HCT116 (cell line): ENCODE results near the gene ANKS1A. TPM values are rescaled to one million over a fixed set of nuclear protein-coding genes. Genes with fewer than 3 reads are reported as not detected.

ENCODE experiments used
- ATAC-seq: fragments of 200-7000 bp; cut with Tn5 transposase; 2 replicates; pipeline ENCODE4 v1.9.1; 2020; ENCODE audit warnings: mild to moderate bottlenecking, moderate library complexity
- BruUV-seq: library from RNA; stranded (reverse); fragments of 400-500 nt; replicated peaks from 2 replicates; lab custom pipeline; 2021; lab: Mats Ljungman, UMichigan
- CTCF ChIA-PET: fragments of 300-600 bp; sonication (Branson Sonifier 250); formaldehyde crosslinking; loops from one replicate; lab custom pipeline; 2021; ENCODE audit warnings: antibody characterized with exemption; lab: Charles Lee
- POLR2A ChIA-PET: fragments of 300-600, 350-600 bp; sonication (Branson Sonifier 250); formaldehyde crosslinking; loops from one replicate; lab custom pipeline; 2021; ENCODE audit warnings: antibody characterized with exemption; lab: Charles Lee
- RAD21 ChIA-PET, 2 experiments: fragments of 300-600 bp; sonication (Branson Sonifier 250); formaldehyde crosslinking; loops; one replicate each; lab custom pipeline; 2023; ENCODE audit warnings: low total read pairs in 2 of 2; ENCODE audit not compliant: uncharacterized antibody in 2 of 2, unreplicated experiment in 2 of 2, low non-redundant PET in 1 of 2; lab: Charles Lee
- DNase-seq: peaks from one replicate; pipeline ENCODE4 v3.0.0-alpha.2; 2010; ENCODE audit warnings: low read depth, low spot score
- H2AFZ ChIP-seq: fragments of 200-600 bp; shearing (Covaris generic), sonication (generic); 2 replicates; pipeline ENCODE4 v1.6.1; 2017; ENCODE audit warnings: low read depth, mixed run types, mixed read lengths, antibody characterized with exemption, low read length; ENCODE audit not compliant: poor library complexity, severe bottlenecking
- H3K27ac ChIP-seq: 2 replicates; pipeline ENCODE4 v1.5.1; 2012; ENCODE audit warnings: low read depth, low read length
- H3K27me3 ChIP-seq: fragments of 200-600 bp; sonication (generic); 2 replicates; pipeline ENCODE4 v1.6.1; 2016; ENCODE audit warnings: mixed run types, low read length, mixed read lengths; ENCODE audit not compliant: insufficient read depth
- H3K36me3 ChIP-seq, 2 experiments: fragments of 200-500 bp in 1 of 2; fragments of 200-600 bp in 1 of 2; sonication (Bioruptor generic) in 1 of 2; sonication (generic) in 1 of 2; 2 replicates each; pipeline versions ENCODE4 v1.5.1 to v1.6.1; 2014 to 2016; ENCODE audit warnings: low read length in 2 of 2, inconsistent platforms in 1 of 2, mixed read lengths in 1 of 2, mixed run types in 1 of 2; ENCODE audit not compliant: insufficient read depth in 2 of 2, control insufficient read depth in 1 of 2
- H3K4me1 ChIP-seq, 2 experiments: fragments of 200-600 bp in 1 of 2; sonication (generic) in 1 of 2; 2 replicates each; pipeline versions ENCODE4 v1.5.1 to v1.6.1; 2012 to 2017; ENCODE audit warnings: low read length in 2 of 2, inconsistent platforms in 1 of 2, mild to moderate bottlenecking in 1 of 2, mixed read lengths in 1 of 2, mixed run types in 1 of 2, moderate library complexity in 1 of 2; ENCODE audit not compliant: insufficient read depth in 2 of 2, control insufficient read depth in 1 of 2
- H3K4me2 ChIP-seq: fragments of 200-600 bp; sonication (generic); 2 replicates; pipeline ENCODE4 v1.6.1; 2017; ENCODE audit warnings: mixed run types, low read length, mixed read lengths
- H3K4me3 ChIP-seq, 2 experiments: fragments of 200-600 bp in 1 of 2; sonication (generic) in 1 of 2; replicated peaks in 1 of 2; 2 replicates each; pipeline ENCODE4 v1.5.1; 2011 to 2016; ENCODE audit warnings: low read length in 2 of 2, control low read depth in 1 of 2, low read depth in 1 of 2, mild to moderate bottlenecking in 1 of 2, mixed read lengths in 1 of 2, mixed run types in 1 of 2
- H3K79me2 ChIP-seq: fragments of 200-600 bp; sonication (generic); 2 replicates; pipeline ENCODE4 v1.6.1; 2017; ENCODE audit warnings: mild to moderate bottlenecking, mixed run types, low read length, moderate library complexity, mixed read lengths; ENCODE audit not compliant: insufficient read depth
- H3K9ac ChIP-seq: fragments of 200-600 bp; sonication (generic); 2 replicates; pipeline ENCODE4 v1.6.1; 2016; ENCODE audit warnings: low read length, mixed read lengths
- H3K9me2 ChIP-seq: fragments of 200-600 bp; sonication (generic), shearing (Covaris generic); 2 replicates; pipeline ENCODE4 v1.6.1; 2017; ENCODE audit warnings: mixed run types, mild to moderate bottlenecking, moderate library complexity; ENCODE audit not compliant: insufficient read depth
- H3K9me3 ChIP-seq, 2 experiments: fragments of 200-500 bp in 1 of 2; fragments of 200-600 bp in 1 of 2; sonication (Bioruptor generic) in 1 of 2; sonication (generic) in 1 of 2; 2 replicates each; pipeline ENCODE4 v1.6.1; 2014 to 2017; ENCODE audit warnings: low read length in 2 of 2, mixed read lengths in 2 of 2, inconsistent platforms in 1 of 2, low read depth in 1 of 2, mild to moderate bottlenecking in 1 of 2, mixed run types in 1 of 2, moderate library complexity in 1 of 2; ENCODE audit not compliant: control insufficient read depth in 1 of 2, insufficient read depth in 1 of 2
- H4K20me1 ChIP-seq: fragments of 200-600 bp; sonication (generic), shearing (Covaris generic); 2 replicates; pipeline ENCODE4 v1.6.1; 2017; ENCODE audit warnings: mixed run types, mild to moderate bottlenecking, moderate library complexity; ENCODE audit not compliant: insufficient read depth
- CBX3 ChIP-seq: IDR thresholded peaks from 2 replicates; pipeline ENCODE4 v1.6.1; 2012; ENCODE audit warnings: low read depth
- CTCF ChIP-seq, 3 experiments: fragments of 200-600 bp in 1 of 3; sonication (generic) in 1 of 3; IDR thresholded peaks in 2 of 3; conservative IDR thresholded peaks in 1 of 3; 2 replicates each; pipeline ENCODE4 v1.5.1; 2012 to 2017; ENCODE audit warnings: low read depth in 2 of 3, low read length in 2 of 3, antibody characterized with exemption in 1 of 3, borderline replicate concordance in 1 of 3, control low read depth in 1 of 3, mild to moderate bottlenecking in 1 of 3, mixed read lengths in 1 of 3, mixed run types in 1 of 3, moderate library complexity in 1 of 3; ENCODE audit not compliant: insufficient read depth in 1 of 3
- ELF1 ChIP-seq: IDR thresholded peaks from 2 replicates; pipeline ENCODE4 v1.6.1; 2012; ENCODE audit warnings: low read depth, borderline replicate concordance
- EZH2phosphoT487 ChIP-seq: fragments of 200-600 bp; IDR thresholded peaks from 2 replicates; pipeline ENCODE4 v1.6.1; 2018; ENCODE audit warnings: antibody characterized with exemption, borderline replicate concordance
- POLR2A ChIP-seq: IDR thresholded peaks from 2 replicates; pipeline ENCODE4 v1.7.0; 2011; ENCODE audit warnings: borderline replicate concordance; ENCODE audit not compliant: insufficient read depth, insufficient read length; ENCODE audit errors: extremely low read depth
- POLR2AphosphoS5 ChIP-seq: IDR thresholded peaks from 2 replicates; pipeline ENCODE4 v1.6.1; 2011; ENCODE audit warnings: mild to moderate bottlenecking, low read depth, low read length, moderate library complexity
- RAD21 ChIP-seq: IDR thresholded peaks from 2 replicates; pipeline ENCODE4 v1.6.1; 2012; ENCODE audit warnings: low read depth, mild to moderate bottlenecking
- REST ChIP-seq: IDR thresholded peaks from 2 replicates; pipeline ENCODE4 v1.6.1; 2012; ENCODE audit warnings: low read depth
- SIN3A ChIP-seq: IDR thresholded peaks from 2 replicates; pipeline ENCODE4 v1.6.1; 2012; ENCODE audit warnings: low read depth
- SP1 ChIP-seq: IDR thresholded peaks from 2 replicates; pipeline ENCODE4 v1.6.1; 2012; ENCODE audit warnings: low read depth
- SRF ChIP-seq: IDR thresholded peaks from 2 replicates; pipeline ENCODE4 v1.6.1; 2012; ENCODE audit warnings: low read depth
- TCF7L2 ChIP-seq: IDR thresholded peaks from 2 replicates; pipeline ENCODE4 v1.7.0; 2011; ENCODE audit warnings: borderline replicate concordance, inconsistent platforms; ENCODE audit not compliant: insufficient read depth, insufficient read length; ENCODE audit errors: extremely low read depth
- YY1 ChIP-seq: IDR thresholded peaks from 2 replicates; pipeline ENCODE4 v1.6.1; 2011; ENCODE audit warnings: low read length, low read depth, moderate library complexity, mild to moderate bottlenecking; ENCODE audit not compliant: insufficient replicate concordance; ENCODE audit errors: extremely low read depth
- ZNF274 ChIP-seq: fragments of 200-500 bp; sonication (Bioruptor generic); IDR thresholded peaks from 2 replicates; pipeline ENCODE4 v1.6.1; 2014; ENCODE audit warnings: mild to moderate bottlenecking, low read depth, low read length, inconsistent platforms
- intact Hi-C: fragments of 100-400 bp; cut with micrococcal nuclease; formaldehyde crosslinking; loops from 2 replicates; pipeline ENCODE4 v1.10.0; 2022
- total RNA-seq: library from RNA; stranded (reverse); gene quantifications from one replicate; pipeline ENCODE4 v1.2.1, GENCODE V29; 2021; ENCODE audit not compliant: unreplicated experiment

The ANKS1A gene
- total RNA-seq, 1 experiment from 2014 or later = 20.6 TPM

GRCh38 chr6:34979218-34979617, 90.2 kb downstream of the ANKS1A start:
- Histone ChIP-seq H3K79me2 (no peaks in the 10 kb centered on the region), H3K4me1 (peaks cover 0 to 7% of the 10 kb centered on the region in 2 experiments; a peak in 2 of 4 replicates), H3K9me2 (no peaks in the 10 kb centered on the region), H3K9ac (no peak overlapping the region), H4K20me1 (no peaks in the 10 kb centered on the region), H3K27me3 (no peaks in the 10 kb centered on the region), H3K36me3 (peaks cover 4 to 10% of the 10 kb centered on the region in 2 experiments; a peak in 2 of 4 replicates), H2AFZ (no peak overlapping the region), H3K4me2 (no peak overlapping the region), H3K9me3 (no peaks in the 10 kb centered on the region), H3K27ac (no peak overlapping the region), H3K4me3 (no peak overlapping the region)
- DNase-seq (no peak), ATAC-seq (no peak)
- CTCF ChIA-PET = interaction anchor here (1.1 kb wide), 1 partner anchor 168 kb away, joined by 3 read pairs; no protein-coding TSS in a partner anchor
- no TSS peak for BruUV-seq
- no peak for TF ChIP-seq SRF
- no peak for TF ChIP-seq ELF1
- no peak for TF ChIP-seq YY1
- no peak for TF ChIP-seq POLR2A
- intact Hi-C loops = no loop called here
- RAD21 ChIA-PET = interaction anchor here in 1 of 2 experiments (0.5 kb wide), 1 partner anchor 422 kb away, joined by 3 read pairs; no protein-coding TSS in a partner anchor
- POLR2A ChIA-PET = no interaction called here

- no peaks in the 10 kb centered on the region for H3K27me3 ChIP-seq
- H3K36me3 ChIP-seq = peaks cover 4 to 10% of the 10 kb centered on the region in 2 experiments; a peak in 2 of 4 replicates
- H2AFZ ChIP-seq = no peak overlapping the region
- no peaks in the 10 kb centered on the region for H3K9me2 ChIP-seq
- DNase-seq (no peak), ATAC-seq (no peak)
- no peak overlapping the region for H3K4me3 ChIP-seq
- no peaks in the 10 kb centered on the region for H3K79me2 ChIP-seq
- RAD21 ChIA-PET = interaction anchor here in 1 of 2 experiments (0.5 kb wide), 1 partner anchor 421 kb away, joined by 3 read pairs; no protein-coding TSS in a partner anchor
- POLR2A ChIA-PET = no interaction called here
- H4K20me1 ChIP-seq = no peaks in the 10 kb centered on the region
- no peaks in the 10 kb centered on the region for H3K9me3 ChIP-seq
- peaks cover 0 to 7% of the 10 kb centered on the region in 2 experiments; a peak in 2 of 4 replicates for H3K4me1 ChIP-seq
- CTCF ChIA-PET = interaction anchor here (1.1 kb wide), 1 partner anchor 167 kb away, joined by 3 read pairs; no protein-coding TSS in a partner anchor
- H3K4me2 ChIP-seq = no peak overlapping the region
- BruUV-seq = no TSS peak
- H3K27ac ChIP-seq = no peak overlapping the region
- intact Hi-C loops = no loop called here
- no peak overlapping the region for H3K9ac ChIP-seq
- TF ChIP-seq CTCF (IDR thresholded peaks at IDR 0.05 in 2 of 3, conservative IDR thresholded peaks at IDR 0.05 in 1 of 3; ENCODE audit: borderline replicate concordance in 1 of 3, insufficient read depth in 1 of 3, low read depth in 2 of 3, low read length in 2 of 3) (no peak), EZH2phosphoT487 (no peak), TCF7L2 (no peak), POLR2AphosphoS5 (no peak), REST (no peak), SRF (no peak), ZNF274 (no peak), SIN3A (no peak), SP1 (no peak), CBX3 (no peak), RAD21 (no peak)
Measured at GRCh38 chr6:34979994-34980393, 90.9 kb downstream of the ANKS1A start.
